Glomerular visceral epithelial cell (primary cell): ENCODE measurements around the gene SORBS2.

ENCODE experiments used
- DNase-seq: peaks from one replicate; pipeline ENCODE4 v3.0.0-alpha.2; 2016; ENCODE audit errors: extremely low spot score

SORBS2 gene

DNA sequence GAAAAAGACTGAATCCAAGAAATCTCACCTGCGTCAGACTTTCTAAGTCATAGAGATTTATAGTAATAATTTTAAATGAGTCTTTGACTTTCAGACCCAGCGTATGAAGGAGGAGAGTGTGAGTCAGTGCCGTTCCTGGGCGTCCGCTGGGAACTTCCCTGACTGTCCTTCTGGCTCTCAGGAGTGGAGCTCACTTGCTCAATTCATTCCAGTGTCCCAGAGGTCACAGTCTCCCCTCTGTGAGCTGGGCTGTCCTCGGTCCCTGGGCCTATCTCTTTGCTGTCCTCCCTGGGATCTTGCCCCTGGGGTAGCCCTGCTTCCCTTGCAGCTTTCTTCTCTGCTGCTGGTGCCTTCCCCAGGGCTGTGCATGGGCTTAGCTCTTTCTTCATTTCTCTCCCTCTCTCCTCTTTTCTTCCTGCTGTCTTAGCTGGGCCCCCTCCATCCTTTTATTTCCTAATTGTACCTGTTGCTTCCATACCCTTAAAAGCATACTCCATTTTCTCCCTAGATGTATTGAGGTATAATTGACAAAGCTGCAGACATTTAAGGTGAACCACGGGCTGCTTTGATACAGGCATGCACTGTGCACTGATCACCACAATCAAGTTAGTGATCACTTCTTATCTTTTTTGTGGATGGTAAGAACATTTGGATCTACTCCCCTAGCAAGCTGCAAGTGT, 11.6 kb downstream of the SORBS2 start:
- no peak for DNase-seq

DNA sequence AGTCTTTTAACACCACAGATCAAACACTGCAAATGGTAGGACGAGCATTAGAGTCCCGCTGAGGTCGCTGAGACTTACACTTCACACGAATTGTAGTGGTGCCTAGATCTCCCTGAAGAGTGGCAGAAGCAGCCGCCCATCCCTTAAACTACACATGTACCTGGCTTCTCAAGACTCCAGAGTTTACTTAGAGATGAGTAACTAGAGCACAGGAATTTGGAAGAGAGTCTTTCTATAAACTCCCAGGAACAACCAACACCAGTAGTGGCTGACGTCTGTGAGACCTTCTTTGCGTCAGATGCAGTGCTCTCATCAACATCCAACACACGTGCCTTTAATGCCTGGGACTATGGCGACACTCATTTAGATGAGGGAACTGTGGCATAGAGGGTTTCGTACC, 12.6 kb downstream of the SORBS2 start:
- DNase-seq = no peak

DNA sequence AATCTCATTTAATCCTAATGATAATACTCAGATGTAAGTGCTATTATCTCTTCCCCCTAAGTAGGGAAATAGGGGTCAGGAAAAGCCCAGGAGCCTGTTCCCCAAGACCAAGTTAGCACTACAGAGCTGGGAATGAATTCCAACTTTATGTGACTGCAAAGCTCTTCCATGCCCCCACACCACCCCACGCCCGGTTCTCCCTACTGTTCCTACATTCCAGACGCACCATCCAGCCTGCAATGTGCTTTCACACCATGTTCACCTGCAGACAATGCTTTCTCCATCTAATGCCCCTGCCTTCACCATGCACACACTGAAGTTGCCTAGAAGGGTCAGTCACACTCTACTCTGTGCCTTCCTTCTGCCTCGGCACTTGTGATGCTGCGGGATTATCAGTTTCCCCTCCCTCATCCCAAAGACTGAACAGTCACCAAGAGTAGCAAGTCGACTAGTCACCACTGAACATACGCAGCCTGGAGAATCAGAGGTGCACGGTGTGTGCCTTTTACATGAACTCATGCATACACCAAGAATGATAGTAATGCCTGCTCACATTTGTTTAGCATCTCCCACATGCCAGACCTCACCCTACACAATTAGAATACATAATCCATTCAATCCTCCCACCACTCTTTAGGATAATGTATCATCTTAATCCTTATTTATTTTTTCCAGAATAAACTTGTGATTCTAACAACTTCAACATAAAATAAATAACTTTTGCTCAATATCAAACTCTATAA, 14.2 kb downstream of the SORBS2 start:
- DNase-seq = no peak

DNA sequence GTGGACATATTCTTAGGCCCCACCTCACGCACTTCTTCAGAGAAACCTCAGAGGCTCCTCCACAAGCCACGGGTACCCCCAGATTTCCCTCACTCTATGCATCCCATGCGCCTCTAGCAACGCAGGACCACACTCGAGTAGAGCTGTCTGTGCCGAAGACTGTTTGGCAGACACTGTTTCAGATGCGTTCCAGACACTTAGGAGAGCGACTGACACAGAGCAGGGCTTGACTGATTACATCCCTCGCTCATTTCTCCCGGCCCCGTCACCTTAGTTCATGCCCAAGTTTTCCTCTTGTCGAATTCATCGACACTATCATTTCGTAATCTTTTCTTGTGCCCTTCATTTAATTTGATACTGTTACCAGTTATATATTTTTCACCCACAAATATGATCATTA, 15.0 kb downstream of the SORBS2 start:
- DNase-seq = no peak

DNA sequence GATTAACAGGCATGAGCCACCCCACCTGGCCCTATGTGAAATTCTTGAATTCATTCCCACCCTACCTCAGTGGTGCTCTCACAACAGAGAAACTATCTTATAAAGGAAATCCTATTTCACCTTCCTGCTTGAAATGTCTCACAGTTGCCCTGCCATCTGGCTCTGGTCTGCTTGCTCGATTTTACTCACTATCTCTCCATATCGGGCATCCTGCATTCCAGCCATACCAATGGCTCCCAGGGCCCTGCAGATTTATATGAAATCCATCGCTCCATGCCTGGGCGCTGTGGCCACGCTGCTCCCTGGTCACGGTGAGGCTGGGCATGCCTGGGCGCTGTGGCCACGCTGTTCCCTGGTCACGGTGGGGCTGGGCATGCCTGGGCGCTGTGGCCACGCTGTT, 15.8 kb downstream of the SORBS2 start:
- DNase-seq = peak; percentile 12

DNA sequence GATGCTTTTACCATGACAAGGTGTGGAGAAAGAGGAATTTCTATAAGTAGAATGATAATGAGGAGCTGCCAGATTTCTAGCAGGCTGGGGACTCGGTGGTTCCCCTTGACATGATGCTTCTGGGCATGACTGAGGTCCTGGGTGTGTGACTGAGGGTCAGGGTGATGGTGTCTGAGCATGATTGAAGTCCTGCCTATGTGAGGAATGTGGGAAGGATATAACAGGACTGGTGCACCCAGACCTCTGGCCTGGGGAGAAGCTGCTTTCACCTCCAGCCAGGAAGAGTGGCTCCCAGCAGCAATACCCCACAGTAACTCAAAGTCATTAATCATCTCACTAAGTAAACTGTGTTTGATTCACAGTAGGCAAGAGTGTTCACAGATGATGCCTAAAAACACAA, 17.4 kb downstream of the SORBS2 start:
- peak; percentile 9 for DNase-seq

DNA sequence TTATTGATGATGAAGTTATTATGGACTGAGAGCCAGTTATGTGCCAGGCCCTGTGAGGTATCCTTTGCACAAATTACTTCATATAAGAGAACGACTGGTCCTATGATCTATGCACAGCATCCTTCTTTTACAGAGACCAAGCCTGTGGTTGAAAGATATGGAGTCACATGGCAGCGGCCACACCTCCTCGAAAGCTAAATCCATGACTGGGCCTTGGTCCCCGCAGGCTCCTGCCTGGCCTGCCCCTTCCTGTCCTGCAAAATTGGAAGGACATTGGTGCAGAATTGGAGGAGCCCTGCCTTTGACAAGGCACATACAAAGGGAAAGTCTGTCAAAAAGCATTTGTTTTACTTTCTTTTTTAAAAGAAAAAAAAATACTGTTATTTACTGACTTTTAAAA, 18.3 kb downstream of the SORBS2 start:
- DNase-seq = no peak

DNA sequence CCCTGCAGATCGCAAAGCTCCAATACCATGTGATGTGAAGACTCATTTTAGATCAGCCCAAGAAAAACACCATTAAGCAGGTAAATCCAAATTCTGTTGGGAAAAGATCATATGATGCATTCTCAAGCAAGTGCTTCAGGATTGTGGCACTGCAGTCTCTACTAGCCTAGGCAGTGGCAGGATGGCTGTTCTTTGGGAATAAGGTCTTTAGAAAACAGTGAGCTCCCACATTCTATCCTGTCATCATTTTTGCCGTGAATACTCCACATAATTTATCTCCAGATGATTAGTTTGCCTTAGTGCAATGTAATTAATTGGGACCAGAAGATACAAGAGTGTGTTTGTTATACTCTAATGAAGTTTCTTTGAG, 18.9 kb downstream of the SORBS2 start:
- no peak for DNase-seq

DNA sequence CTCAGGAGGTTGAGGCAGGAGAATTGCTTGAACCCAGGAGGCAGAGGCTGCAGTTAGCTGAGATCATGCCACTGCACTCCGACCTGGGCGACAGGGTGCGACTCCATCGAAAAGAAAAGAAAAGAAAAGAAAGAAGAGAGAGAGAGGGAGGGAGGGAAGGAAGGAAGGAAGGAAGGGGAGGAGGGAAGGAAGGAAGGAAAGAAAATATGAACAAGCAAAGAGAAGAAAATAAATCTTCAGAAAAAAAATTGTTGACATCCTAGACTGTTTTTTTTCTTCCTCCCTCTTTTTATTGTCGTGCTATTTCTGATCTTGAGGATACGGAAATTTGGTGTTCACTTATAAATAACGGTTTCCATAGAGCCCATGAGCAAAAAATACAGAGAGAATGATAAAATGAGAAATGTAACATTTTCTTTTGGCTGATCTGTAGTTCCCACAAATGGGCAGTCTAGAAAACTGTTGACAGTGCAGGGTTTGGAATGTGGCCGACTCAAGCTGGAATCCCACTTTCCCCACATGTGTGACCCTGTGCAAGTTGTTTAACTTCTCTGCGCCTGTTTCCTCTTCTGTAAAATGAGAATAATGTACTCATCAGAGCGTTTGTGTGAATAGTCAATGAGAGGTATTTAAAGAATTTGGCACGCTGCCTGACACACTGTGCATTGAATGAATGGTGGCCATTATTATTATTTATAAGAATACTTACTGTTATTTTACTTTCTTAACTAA, 19.4 kb downstream of the SORBS2 start:
- peak; percentile 82 for DNase-seq

DNA sequence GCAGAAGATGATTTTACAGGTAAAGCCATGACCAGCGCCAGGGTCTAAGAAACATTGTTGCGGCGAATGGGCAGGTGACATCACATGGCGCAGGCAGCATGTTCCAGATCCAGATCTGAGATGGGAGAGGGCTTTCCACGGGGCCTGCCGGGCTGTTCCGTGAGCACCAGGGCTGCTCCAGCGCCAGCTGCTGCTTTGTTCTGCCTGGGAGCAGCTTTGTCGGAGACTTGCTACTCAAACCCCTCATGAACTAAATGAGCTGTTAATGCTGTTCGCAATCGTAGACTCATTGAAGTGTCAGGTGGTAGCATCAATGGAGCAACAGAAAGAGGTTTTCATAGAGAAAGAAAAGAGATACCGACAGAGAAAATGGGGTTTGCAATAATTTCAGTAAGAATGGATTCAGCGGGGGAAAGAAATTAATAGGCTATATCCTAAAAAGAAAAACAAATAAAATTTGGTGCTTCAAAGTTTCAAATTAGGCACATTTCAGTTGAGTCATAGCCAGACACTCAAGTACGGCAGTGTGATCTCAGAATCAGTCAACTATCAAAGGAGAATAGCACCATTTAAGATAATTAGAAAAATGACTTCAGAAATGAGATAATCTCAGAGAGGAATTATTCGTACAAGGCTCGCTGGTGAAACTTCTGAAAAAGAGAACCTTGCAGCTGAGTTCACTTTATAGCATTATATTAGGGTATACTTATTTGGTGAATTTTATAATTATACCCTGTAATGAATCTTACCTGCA, 23.9 kb downstream of the SORBS2 start:
- DNase-seq = no peak

DNA sequence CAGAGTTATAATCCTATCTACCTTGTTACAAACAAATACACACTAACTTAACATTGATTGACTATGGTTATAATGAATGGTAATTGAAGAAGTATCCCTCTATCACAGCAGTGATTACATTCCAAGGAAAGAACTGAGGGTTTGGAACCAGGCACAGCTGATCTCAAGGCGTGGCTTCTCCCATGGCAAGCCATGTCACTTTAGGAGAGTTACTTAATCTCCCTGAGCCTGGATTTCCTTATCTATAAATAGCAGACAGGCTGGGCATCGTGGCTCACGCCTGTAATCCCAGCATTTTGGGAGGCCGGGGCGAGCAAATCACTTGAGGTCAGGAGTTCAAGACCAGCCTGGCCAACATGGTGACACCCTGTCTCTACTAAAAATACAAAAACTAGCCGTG, 25.6 kb downstream of the SORBS2 start:
- DNase-seq = no peak

DNA sequence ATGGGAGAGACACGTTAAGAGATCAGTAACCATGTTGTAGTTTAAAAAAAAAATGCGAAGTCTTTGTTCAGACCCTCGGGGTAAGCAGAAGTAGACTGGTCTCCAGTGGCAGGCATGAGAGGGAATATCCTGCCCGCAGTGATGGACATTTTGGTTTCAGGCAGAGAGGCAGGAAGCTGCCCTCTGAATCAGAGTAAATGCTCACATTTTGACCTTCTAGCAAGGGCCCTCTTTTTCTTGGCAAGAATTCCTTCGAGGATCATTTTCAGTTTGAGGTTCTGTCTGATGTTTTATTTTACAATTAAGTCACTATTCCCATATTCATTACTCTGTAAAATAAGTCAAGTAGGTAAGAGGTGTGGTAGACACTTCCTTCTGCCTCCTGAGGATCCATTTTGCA, 28.4 kb downstream of the SORBS2 start:
- no peak for DNase-seq

DNA sequence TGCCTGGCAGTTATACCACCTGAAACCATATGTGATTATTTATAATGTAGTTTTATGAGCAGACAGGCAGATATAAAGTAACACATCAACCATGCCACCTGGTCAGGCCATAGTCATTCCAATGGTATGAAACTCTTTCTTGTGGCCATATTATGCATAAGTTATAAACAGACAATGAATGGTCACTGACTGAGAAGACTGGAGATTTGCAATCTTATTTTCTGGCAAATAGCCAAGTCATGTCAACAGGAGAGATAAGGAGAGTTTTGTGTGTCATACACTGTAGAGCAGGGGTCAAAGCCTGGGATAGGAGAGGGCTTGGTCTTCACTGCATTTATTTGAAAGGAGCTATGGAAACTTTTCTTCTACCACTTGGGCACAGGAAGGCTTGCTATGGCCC, 29.5 kb downstream of the SORBS2 start:
- DNase-seq = peak; percentile 51

DNA sequence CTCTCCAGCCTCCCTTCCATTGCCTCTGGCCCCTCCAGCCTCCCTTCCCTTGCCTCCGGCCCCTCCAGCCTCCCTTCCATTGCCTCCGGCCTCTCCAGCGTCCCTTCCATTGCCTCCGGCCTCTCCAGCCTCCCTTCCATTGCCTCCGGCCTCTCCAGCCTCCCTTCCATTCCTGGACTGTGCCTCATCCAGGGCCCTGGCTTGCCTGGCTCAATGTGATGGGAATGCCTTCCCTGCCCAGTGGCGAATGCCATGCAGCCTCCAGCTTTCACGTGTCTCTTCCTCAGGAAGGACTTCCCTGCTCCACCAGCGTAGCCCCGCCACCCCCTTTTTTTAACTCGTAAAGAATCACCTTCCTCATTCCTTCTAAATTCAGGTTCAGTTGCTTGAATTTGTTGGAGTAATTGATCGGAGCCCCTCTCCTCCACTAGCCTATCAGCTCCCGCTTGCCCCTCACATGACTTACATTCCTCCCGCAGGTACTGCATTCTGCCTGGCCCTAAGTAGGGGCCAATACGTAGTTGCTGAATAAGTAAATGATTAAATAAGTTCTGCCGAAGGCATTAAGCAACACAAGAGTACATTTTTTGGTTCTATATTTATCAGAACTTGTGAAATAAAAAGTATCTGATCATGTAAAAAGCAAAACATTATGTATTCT, 30.3 kb downstream of the SORBS2 start:
- no peak for DNase-seq

DNA sequence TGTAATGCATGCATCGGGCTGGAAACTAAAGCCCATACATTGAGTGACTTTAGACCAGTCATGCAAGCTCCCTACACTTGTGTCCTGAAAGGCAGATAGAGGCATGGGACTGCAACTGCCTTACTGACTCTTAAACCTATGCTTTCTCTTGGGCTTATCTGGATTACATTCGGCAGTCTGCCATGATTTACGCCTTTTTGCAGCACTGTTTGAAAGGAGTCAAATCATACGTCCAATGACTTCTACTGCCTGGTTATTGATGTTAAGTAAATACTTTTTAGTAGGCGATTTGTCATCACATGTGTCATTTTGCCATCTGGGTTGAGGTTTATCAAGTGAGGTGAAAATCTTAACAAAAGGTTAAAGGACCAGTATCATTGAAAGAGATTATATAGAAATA, 31.5 kb downstream of the SORBS2 start:
- no peak for DNase-seq

DNA sequence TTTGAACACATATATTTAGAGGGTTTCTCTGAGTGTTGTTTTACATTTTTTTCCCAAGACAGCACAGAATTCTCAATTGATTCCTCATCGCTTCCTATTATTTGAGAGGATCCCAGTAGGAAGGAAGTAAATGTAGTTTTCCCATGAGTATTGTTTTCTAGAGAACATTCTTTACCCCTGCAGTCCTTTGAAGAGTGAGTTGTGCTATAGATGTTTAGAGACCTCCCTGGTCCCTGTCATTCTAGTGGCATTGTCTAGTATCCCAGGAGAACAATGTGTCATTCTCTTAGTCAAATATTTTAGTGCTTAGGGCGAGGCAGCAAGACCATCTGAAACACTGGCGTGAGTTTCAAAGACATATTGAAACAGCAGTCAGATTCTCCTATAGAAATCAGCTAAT, 32.5 kb downstream of the SORBS2 start:
- no peak for DNase-seq

DNA sequence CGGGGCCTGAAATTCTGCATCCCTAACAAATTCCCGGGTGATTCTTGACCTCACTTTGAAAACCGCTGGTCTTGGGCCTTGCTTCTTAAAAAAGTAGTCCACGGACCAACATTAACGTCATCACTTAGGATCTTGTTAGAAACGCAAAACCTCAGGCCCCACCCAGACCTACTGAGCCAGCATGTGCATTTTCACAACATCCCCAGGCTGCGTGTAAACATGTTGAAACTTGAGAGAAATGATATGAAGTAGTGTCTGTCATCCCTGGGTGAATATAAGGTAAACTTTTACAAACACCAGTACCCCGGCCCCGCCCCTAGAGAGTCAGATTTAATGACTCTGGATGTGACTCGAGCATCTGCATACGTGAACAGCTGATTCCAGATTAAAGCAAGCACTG, 33.7 kb downstream of the SORBS2 start:
- DNase-seq = no peak

DNA sequence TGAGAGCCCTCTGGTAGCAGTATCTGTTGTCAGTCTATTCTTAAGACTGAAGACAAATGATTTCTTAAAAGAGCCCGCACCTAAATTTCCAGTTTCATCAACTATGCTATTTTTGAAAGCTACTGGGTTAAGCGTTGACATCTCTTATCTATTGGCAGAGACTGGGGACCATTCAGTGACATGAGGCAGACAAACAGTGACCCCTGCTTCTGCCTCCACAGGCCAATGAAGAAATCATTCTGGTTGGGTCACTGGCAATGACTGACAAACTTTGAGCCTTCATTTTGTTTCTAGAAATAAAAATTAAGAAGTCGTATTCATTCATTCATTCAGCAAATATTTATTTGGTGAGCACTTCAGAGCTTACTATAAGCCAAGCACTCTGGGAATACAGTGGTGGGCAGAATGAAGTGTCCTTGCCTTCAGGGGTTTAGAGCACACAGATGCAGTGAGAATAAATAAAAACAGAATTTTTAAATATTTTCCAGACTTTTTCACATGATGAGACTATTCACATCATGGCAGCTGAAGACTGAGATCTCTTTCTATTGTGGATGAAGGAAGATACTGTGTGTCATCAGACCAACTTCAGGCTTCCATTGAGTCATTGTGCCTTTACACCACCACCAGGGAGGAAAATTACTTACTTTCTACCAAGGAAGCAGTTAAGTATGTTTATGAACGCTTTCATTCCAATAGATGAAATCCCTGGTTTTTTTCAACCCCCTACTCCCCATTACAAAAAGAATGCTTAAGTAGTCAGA, 36.0 kb downstream of the SORBS2 start:
- DNase-seq = no peak

DNA sequence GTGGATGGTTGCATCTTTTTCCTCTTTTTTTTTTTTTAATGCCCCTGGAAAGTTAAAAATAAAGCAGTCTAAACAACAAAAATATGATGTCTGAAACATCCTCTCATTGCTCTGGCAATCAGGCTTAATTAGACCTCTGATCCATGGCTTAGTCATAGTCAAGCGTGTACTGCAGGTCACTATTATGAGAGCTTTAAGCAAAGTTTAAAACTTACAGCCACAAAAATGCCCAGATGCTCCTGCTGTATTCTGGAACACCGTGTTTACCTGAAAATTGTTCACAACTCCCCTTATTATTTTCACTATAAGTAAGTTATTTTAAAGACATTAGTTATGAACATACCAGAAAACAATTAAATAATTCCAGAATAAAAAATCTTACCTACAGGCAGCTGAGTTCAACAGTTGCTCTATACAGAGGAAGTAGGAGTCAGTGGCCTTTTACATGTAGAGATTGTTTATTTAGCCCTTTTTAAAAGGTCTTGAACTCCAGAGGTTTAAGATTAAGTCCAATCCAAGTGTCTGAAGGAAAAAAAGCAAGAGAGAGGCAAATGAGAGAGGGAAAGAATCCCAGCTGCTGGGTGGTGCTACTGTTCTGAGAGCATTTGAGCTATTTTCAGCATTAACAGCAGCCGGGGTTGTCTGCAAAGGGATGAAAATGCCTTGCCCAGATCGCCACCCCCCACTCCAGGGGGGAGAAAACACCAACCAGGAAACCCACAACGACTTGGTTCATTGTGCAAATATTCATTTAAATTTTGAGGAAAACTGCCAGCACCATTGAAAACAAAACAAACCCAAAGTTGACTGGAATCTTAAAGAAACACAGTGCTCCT, 36.9 kb downstream of the SORBS2 start:
- DNase-seq = peak; percentile 77

DNA sequence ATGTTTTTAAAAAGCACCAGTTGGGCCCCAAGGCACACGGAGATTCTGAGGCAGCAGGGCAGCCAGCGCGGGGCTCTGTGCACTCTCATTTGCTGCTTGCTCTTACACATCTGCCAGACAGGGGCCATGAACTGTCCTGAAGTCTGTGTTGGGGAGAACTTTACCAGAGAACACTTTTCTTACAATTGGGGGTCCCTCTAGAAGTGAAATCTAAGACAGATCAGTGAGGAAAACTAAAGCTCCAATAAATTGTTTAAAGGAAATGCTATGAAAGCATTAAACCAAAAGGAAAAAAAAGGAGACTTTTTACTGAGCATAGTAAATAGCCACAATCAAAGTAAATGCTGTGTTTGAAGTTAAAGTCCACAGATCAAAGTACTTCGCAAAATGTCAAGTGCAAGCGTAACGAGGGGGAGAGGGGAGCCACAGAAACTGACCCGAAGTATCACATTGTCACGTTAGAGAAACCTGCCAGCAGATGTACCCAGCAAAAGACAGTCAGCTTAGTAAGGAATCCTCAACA, 37.8 kb downstream of the SORBS2 start:
- DNase-seq = peak; percentile 19
